ENCODE measurements around the gene DNAJC6.

- no peak for TF ChIP-seq CTCF (IDR thresholded peaks at IDR 0.05 in 4 of 5, conservative IDR thresholded peaks at IDR 0.05 in 1 of 5)
- no peak for TF ChIP-seq POLR2A (IDR thresholded peaks at IDR 0.05)
These were observed 88.7 kb downstream of the DNAJC6 start for GRCh38 chr1:65398083-65398482.
